Measurements from ENCODE around the gene ZNF112.

The ZNF112 gene

GRCh38 chr19:44282846-44283245, 73.6 kb downstream of the ZNF112 start:
- DNase-seq (ENCODE audit: low read depth in 2 of 2), result no peak

- DNase-seq (ENCODE audit: low read depth in 2 of 2), result no peak
Observed at GRCh38 chr19:44280916-44281315, 75.6 kb downstream of the ZNF112 start.

GRCh38 chr19:44278181-44278690, 78.2 kb downstream of the ZNF112 start:
- no peak for DNase-seq (ENCODE audit: low read depth in 2 of 2)

GRCh38 chr19:44277331-44277730, 79.1 kb downstream of the ZNF112 start:
- DNase-seq (ENCODE audit: low read depth in 2 of 2), result no peak
